ENCODE measurements around the gene GDPGP1. TPM values are rescaled to one million over a fixed set of nuclear protein-coding genes. Genes with fewer than 3 reads are reported as not detected.
"Not testable (repeated sequence)": the region's sequence is repeated elsewhere in the genome, so short reads cannot be mapped to it uniquely, and the experiment has no call there.

GDPGP1 gene
- total and polyA plus RNA-seq, 2 donors (not counting 1 experiment from before 2014, with no cell fraction given) = 9.3 to 10.4 TPM

GRCh38 chr15:90259524-90259923 is 25.5 kb downstream of the GDPGP1 start:
- H3K27ac ChIP-seq (ENCODE audit: low read length in 2 of 2) = no peak overlapping the region
- no peak overlapping the region for H3K4me3 Mint-ChIP-seq
- CTCF ChIA-PET = interaction anchor here (1.6 kb wide), 1 partner anchor 38 kb away, joined by 3 read pairs; no protein-coding TSS in a partner anchor

GRCh38 chr15:90260731-90261130 is 26.7 kb downstream of the GDPGP1 start:
- POLR2A ChIA-PET; ATAC-seq (ENCODE audit: low read depth); H3K27ac Mint-ChIP-seq; H3K27ac ChIP-seq (ENCODE audit: low read length in 2 of 2); H3K27me3 ChIP-seq (replicated peaks in 1 of 4; ENCODE audit: control extremely low read depth in 1 of 4, control insufficient read depth in 3 of 4, insufficient read depth in 4 of 4, low read length in 3 of 4); H3K27me3 Mint-ChIP-seq; H3K4me3 Mint-ChIP-seq; H2AFZ ChIP-seq (ENCODE audit: insufficient read depth, low read depth, low read length, poor library complexity, severe bottlenecking); DNase-seq; H4K20me1 ChIP-seq (ENCODE audit: control insufficient read depth, insufficient read depth, low read length, poor library complexity, severe bottlenecking); H3K9ac ChIP-seq (ENCODE audit: low read length); H3K9me3 Mint-ChIP-seq (ENCODE audit: insufficient read depth); H3K4me2 ChIP-seq (replicated peaks; ENCODE audit: low read depth, low read length, poor library complexity, severe bottlenecking); H3K4me3 ChIP-seq (ENCODE audit: control extremely low read depth in 1 of 5, extremely low read depth in 1 of 5, insufficient read depth in 1 of 5, low read depth in 2 of 5, low read length in 4 of 5); intact Hi-C loops (cut with micrococcal nuclease); H3K79me2 ChIP-seq (ENCODE audit: control insufficient read depth, insufficient read depth, low read length); H3K9me3 ChIP-seq (ENCODE audit: control extremely low read depth in 1 of 3, control insufficient read depth in 2 of 3, insufficient read depth in 1 of 3, low read length in 2 of 3); H3K36me3 ChIP-seq (replicated peaks in 1 of 2; ENCODE audit: control extremely low read depth in 1 of 2, control insufficient read depth in 1 of 2, extremely low read depth in 1 of 2, insufficient read depth in 2 of 2, low read length in 1 of 2): not testable (repeated sequence)
- H3K4me1 Mint-ChIP-seq = peaks cover 19% of the 10 kb centered on the region
- CTCF ChIA-PET = interaction anchor here (0.7 to 1.6 kb wide), 3 partner anchors 39 to 741 kb away, joined by 3 to 4 read pairs (median 3); no protein-coding TSS in a partner anchor
- WGBS (ENCODE audit: insufficient coverage) = no CpG with 5 or more reads among the region's 6 CpGs
- peaks cover 14 to 16% of the 10 kb centered on the region in 2 donors for H3K4me1 ChIP-seq (ENCODE audit: control insufficient read depth in 2 of 2, insufficient read depth in 2 of 2, low read length in 2 of 2)

More at GRCh38 chr15:90259524-90259923, 25.5 kb downstream of the GDPGP1 start:
- TF ChIP-seq EZH2 (IDR thresholded peaks at IDR 0.05; ENCODE audit: borderline replicate concordance, insufficient read depth, low read depth, low read length, poor library complexity, severe bottlenecking) (no peak), CTCF (IDR thresholded peaks at IDR 0.05) (no peak)
- no peak overlapping the region for H2AFZ ChIP-seq (ENCODE audit: insufficient read depth, low read depth, low read length, poor library complexity, severe bottlenecking)
- no peak overlapping the region for H3K4me2 ChIP-seq (replicated peaks; ENCODE audit: low read depth, low read length, poor library complexity, severe bottlenecking)
- no peak overlapping the region for H3K9ac ChIP-seq (ENCODE audit: low read length)
- no peaks in the 10 kb centered on the region for H3K9me3 ChIP-seq (ENCODE audit: control extremely low read depth in 1 of 3, control insufficient read depth in 2 of 3, insufficient read depth in 1 of 3, low read length in 2 of 3)
- peaks cover 9% of the 10 kb centered on the region for H3K4me1 Mint-ChIP-seq
- H3K27me3 ChIP-seq (replicated peaks in 1 of 4; ENCODE audit: control extremely low read depth in 1 of 4, control insufficient read depth in 3 of 4, insufficient read depth in 4 of 4, low read length in 3 of 4) = no peaks in the 10 kb centered on the region
- no peak overlapping the region for H3K4me3 ChIP-seq (ENCODE audit: control extremely low read depth in 1 of 5, extremely low read depth in 1 of 5, insufficient read depth in 1 of 5, low read depth in 2 of 5, low read length in 4 of 5)
- DNase-seq (no peak), ATAC-seq (ENCODE audit: low read depth) (no peak)
- H3K4me1 ChIP-seq (ENCODE audit: control insufficient read depth in 2 of 2, insufficient read depth in 2 of 2, low read length in 2 of 2) = peaks cover 9 to 10% of the 10 kb centered on the region in 2 donors
- H4K20me1 ChIP-seq (ENCODE audit: control insufficient read depth, insufficient read depth, low read length, poor library complexity, severe bottlenecking) = no peaks in the 10 kb centered on the region
- H3K9me3 Mint-ChIP-seq (ENCODE audit: insufficient read depth) = no peaks in the 10 kb centered on the region
- intact Hi-C loops (cut with micrococcal nuclease) = no loop called here
- POLR2A ChIA-PET = no interaction called here
- no peak overlapping the region for H3K27ac Mint-ChIP-seq
- peaks cover 4% of the 10 kb centered on the region for H3K79me2 ChIP-seq (ENCODE audit: control insufficient read depth, insufficient read depth, low read length)
- no peaks in the 10 kb centered on the region for H3K36me3 ChIP-seq (replicated peaks in 1 of 2; ENCODE audit: control extremely low read depth in 1 of 2, control insufficient read depth in 1 of 2, extremely low read depth in 1 of 2, insufficient read depth in 2 of 2, low read length in 1 of 2)
- no CpG with 5 or more reads among the region's 5 CpGs for WGBS (ENCODE audit: insufficient coverage)
- H3K27me3 Mint-ChIP-seq = no peaks in the 10 kb centered on the region
